HUES6 (cell line): ENCODE data around the gene XIST.

Source experiments
- H3K27ac ChIP-seq: 2 replicates; pipeline ENCODE4 v1.7.0; 2013; ENCODE audit warnings: low read depth, mild to moderate bottlenecking, low read length, inconsistent platforms
- H3K27me3 ChIP-seq: 2 replicates; pipeline ENCODE4 v1.6.1; 2013; ENCODE audit warnings: low read length; ENCODE audit not compliant: control insufficient read depth, insufficient read depth
- H3K36me3 ChIP-seq: 2 replicates; pipeline ENCODE4 v1.6.1; 2013; ENCODE audit warnings: low read length; ENCODE audit not compliant: control insufficient read depth, insufficient read depth
- H3K4me1 ChIP-seq: 2 replicates; pipeline ENCODE4 v1.6.1; 2013; ENCODE audit warnings: low read length; ENCODE audit not compliant: control insufficient read depth, insufficient read depth
- H3K4me3 ChIP-seq: 2 replicates; pipeline ENCODE4 v1.5.1; 2013; ENCODE audit warnings: low read depth, low read length
- H3K9ac ChIP-seq: one replicate; pipeline ENCODE4 v1.6.1; 2013; ENCODE audit warnings: mild to moderate bottlenecking, low read length
- H3K9me3 ChIP-seq: 2 replicates; pipeline ENCODE4 v1.6.1; 2013; ENCODE audit warnings: low read depth, low read length; ENCODE audit not compliant: control insufficient read depth, insufficient read depth

Gene XIST

GRCh38 chrX:73855546-73855945, 3.0 kb upstream of the XIST start:
- Histone ChIP-seq H3K9ac (no peak overlapping the region), H3K4me3 (no peak overlapping the region), H3K36me3 (no peaks in the 10 kb centered on the region; the same call in 1 of the 2 replicates), H3K27ac (peak overlapping the region; percentile 29; the same call in 1 of the 2 replicates), H3K9me3 (peaks cover 38% of the 10 kb centered on the region), H3K27me3 (no peaks in the 10 kb centered on the region), H3K4me1 (peaks cover 9% of the 10 kb centered on the region; the same call in 1 of the 2 replicates)

- no peak overlapping the region for H3K27ac ChIP-seq
- H3K9ac ChIP-seq = no peak overlapping the region
- H3K4me3 ChIP-seq = peak overlapping the region; percentile 30; the same call in 1 of the 2 replicates
These were observed 492 bp downstream of the XIST start for GRCh38 chrX:73852022-73852421.

GRCh38 chrX:73851014-73852009, 1.2 kb downstream of the XIST start:
- no peak overlapping the region for H3K9ac ChIP-seq

More at GRCh38 chrX:73852022-73852421, 492 bp downstream of the XIST start:
- Histone ChIP-seq H3K36me3 (peaks cover 6% of the 10 kb centered on the region; the same call in 1 of the 2 replicates), H3K9me3 (peaks cover 53% of the 10 kb centered on the region), H3K27me3 (no peaks in the 10 kb centered on the region), H3K4me1 (peaks cover 9% of the 10 kb centered on the region; the same call in 1 of the 2 replicates)

DNA sequence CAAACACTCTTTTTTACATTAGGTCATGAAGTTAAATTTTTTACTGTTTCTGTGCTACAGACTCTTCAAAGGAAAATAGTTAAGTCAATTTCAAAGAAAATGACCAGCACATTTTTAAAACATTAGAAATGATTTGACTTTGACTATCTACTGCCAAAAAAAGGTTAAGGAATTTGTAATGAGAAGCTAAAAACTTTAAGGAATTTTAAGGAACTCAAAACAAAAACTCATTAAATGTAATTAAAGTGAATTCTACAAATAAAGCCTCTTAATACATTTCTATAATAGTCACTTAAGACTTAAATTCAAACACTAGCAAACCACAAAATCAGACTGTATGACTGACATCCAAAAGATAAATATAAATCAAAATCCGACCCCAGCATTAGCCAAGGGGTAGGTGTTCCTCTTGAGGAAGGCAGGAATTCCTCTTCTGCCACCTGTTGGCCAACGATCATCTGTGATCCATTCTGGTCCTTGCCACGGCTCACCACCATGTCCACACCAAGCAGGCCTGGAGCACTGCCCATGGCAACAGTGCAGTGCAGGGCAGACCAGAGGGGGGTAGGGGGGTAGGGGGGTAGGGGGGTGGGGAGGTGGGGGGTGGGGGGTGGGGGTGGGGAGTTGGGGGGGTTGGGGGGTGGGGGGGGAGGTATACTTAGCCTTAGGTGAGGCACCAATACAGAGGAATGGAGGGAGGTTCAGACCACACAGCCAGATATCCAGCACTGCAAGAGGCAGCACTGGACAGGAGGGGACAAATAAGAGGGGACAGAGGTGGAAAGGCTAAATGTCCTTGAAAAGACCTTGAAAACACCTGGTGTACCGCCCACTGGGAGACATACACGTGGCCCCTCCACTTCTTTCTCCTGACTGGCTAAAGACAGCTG, 2.1 kb downstream of the XIST start:
- no peaks in the 10 kb centered on the region for H3K27me3 ChIP-seq
- no peak overlapping the region for H3K27ac ChIP-seq
- H3K9ac ChIP-seq = no peak overlapping the region
- peak overlapping the region; percentile 30; the same call in 1 of the 2 replicates for H3K4me3 ChIP-seq
- H3K9me3 ChIP-seq = peaks cover 68% of the 10 kb centered on the region
- H3K36me3 ChIP-seq = peaks cover 8% of the 10 kb centered on the region; the same call in 1 of the 2 replicates
- peaks cover 6% of the 10 kb centered on the region; the same call in 1 of the 2 replicates for H3K4me1 ChIP-seq

More at GRCh38 chrX:73851014-73852009, 1.2 kb downstream of the XIST start:
- Histone ChIP-seq H3K36me3 (peaks cover 6% of the 10 kb centered on the region; the same call in 1 of the 2 replicates), H3K9me3 (peaks cover 60% of the 10 kb centered on the region), H3K27ac (no peak overlapping the region), H3K27me3 (no peaks in the 10 kb centered on the region), H3K4me1 (peaks cover 12% of the 10 kb centered on the region), H3K4me3 (peak overlapping the region; percentile 30)

DNA sequence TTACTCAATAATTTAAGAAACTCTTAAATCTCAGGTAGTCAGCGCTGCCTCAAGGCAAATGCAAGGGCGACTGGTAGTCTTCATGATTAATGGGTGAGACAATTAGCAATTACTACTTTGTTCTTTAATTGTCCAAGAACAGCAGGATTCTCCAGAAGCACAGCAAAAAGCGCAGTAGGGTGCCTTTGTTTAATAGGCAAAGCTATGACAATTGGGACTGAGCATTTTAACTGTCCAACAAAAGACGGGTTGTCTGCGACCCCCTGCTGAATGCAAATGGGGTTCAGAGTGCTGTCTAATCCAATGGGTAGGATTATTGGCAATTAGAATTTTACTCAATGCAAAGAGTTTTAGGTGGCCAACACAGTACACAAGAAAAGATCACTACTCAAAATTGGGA, 3.4 kb downstream of the XIST start:
- Histone ChIP-seq H3K27me3 (no peaks in the 10 kb centered on the region), H3K9me3 (peaks cover 74% of the 10 kb centered on the region), H3K36me3 (peaks cover 8% of the 10 kb centered on the region; the same call in 1 of the 2 replicates), H3K4me3 (peak overlapping the region; percentile 37), H3K27ac (no peak overlapping the region), H3K4me1 (peaks cover 3% of the 10 kb centered on the region; the same call in 1 of the 2 replicates), H3K9ac (no peak overlapping the region)

DNA sequence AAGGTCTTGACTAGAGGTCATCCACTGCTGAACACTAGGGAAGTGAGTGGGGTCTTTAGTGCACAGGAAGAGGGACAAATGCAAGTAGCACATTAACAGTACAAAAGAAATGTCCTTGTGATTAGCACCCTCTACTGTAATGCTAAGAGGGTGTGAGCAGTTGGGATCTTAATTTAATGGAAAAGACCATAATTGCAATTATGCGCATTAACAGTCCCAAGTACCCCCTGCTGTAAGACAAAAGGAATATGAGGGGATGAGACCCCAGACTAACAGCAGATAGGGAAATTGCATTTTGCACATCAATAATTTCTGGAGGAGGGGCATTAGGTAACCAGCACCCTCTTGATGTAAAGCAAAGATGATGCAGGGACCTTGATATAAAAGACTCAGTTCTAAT, 4.5 kb downstream of the XIST start:
- Histone ChIP-seq H3K9ac (no peak overlapping the region), H3K4me3 (peak overlapping the region; percentile 37; the same call in 1 of the 2 replicates), H3K27me3 (no peaks in the 10 kb centered on the region), H3K27ac (no peak overlapping the region), H3K36me3 (peaks cover 8% of the 10 kb centered on the region; the same call in 1 of the 2 replicates), H3K9me3 (peaks cover 67% of the 10 kb centered on the region), H3K4me1 (peaks cover 3% of the 10 kb centered on the region; the same call in 1 of the 2 replicates)

- H3K36me3 ChIP-seq = peaks cover 8% of the 10 kb centered on the region; the same call in 1 of the 2 replicates
These were observed 5.4 kb downstream of the XIST start for GRCh38 chrX:73847100-73847499.

GRCh38 chrX:73842541-73843234, 9.8 kb downstream of the XIST start:
- H3K9me3 ChIP-seq = peaks cover 27% of the 10 kb centered on the region

More at GRCh38 chrX:73847100-73847499, 5.4 kb downstream of the XIST start:
- H3K9ac ChIP-seq = no peak overlapping the region
- no peak overlapping the region for H3K27ac ChIP-seq
- no peaks in the 10 kb centered on the region for H3K27me3 ChIP-seq
- peaks cover 59% of the 10 kb centered on the region for H3K9me3 ChIP-seq
- H3K4me3 ChIP-seq = no peak overlapping the region
- peaks cover 3% of the 10 kb centered on the region; the same call in 1 of the 2 replicates for H3K4me1 ChIP-seq

DNA sequence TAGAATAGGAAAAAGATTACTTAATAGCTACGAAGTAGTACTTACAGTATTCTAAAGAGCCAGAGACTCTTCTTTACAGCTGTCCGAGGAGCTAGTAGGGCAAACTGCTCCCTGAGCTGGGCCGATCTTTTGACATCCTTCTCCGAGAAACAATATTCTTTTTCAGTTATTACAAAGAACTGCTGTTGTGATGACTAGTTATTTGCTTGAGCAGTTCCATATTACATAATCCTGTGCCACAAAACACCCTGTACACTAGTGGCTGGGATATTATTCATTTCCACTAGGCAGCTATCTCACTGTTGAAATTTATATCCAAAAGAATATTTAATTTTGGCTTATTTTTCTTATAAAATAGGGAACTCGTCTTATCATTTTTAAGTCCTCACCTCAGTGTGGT, 11.2 kb downstream of the XIST start:
- H3K4me1 ChIP-seq = no peaks in the 10 kb centered on the region
- no peak overlapping the region for H3K9ac ChIP-seq
- H3K27me3 ChIP-seq = no peaks in the 10 kb centered on the region
- H3K27ac ChIP-seq = no peak overlapping the region
- peaks cover 2% of the 10 kb centered on the region; the same call in 1 of the 2 replicates for H3K36me3 ChIP-seq
- no peak overlapping the region for H3K4me3 ChIP-seq
- H3K9me3 ChIP-seq = peaks cover 14% of the 10 kb centered on the region

More at GRCh38 chrX:73842541-73843234, 9.8 kb downstream of the XIST start:
- no peak overlapping the region for H3K4me3 ChIP-seq
- peaks cover 3% of the 10 kb centered on the region; the same call in 1 of the 2 replicates for H3K4me1 ChIP-seq
- no peaks in the 10 kb centered on the region for H3K27me3 ChIP-seq
- H3K9ac ChIP-seq = no peak overlapping the region
- H3K36me3 ChIP-seq = peaks cover 2% of the 10 kb centered on the region; the same call in 1 of the 2 replicates
- H3K27ac ChIP-seq = no peak overlapping the region
